ENCODE results near the gene CNNM1.

Gene CNNM1

GRCh38 chr10:99297033-99297432, 32.1 kb upstream of the CNNM1 start:
- no peak for TF ChIP-seq CTCF (IDR thresholded peaks at IDR 0.05; ENCODE audit: insufficient read depth, low read depth, low read length, missing control alignments)
- no peak for DNase-seq (ENCODE audit: low read depth)
- H3K4me3 ChIP-seq (ENCODE audit: low read length), result no peak overlapping the region

- DNase-seq (ENCODE audit: low read depth), result no peak
- no peak overlapping the region for H3K4me3 ChIP-seq (ENCODE audit: low read length)
- TF ChIP-seq CTCF (IDR thresholded peaks at IDR 0.05; ENCODE audit: insufficient read depth, low read depth, low read length, missing control alignments), result no peak
Measured at GRCh38 chr10:99303899-99304861, 25.0 kb upstream of the CNNM1 start.

GRCh38 chr10:99304862-99305229, 24.3 kb upstream of the CNNM1 start:
- no peak overlapping the region for H3K4me3 ChIP-seq (ENCODE audit: low read length)
- no peak for TF ChIP-seq CTCF (IDR thresholded peaks at IDR 0.05; ENCODE audit: insufficient read depth, low read depth, low read length, missing control alignments)
- DNase-seq (ENCODE audit: low read depth), result no peak

GRCh38 chr10:99312501-99312900, 16.7 kb upstream of the CNNM1 start:
- no peak for TF ChIP-seq CTCF (IDR thresholded peaks at IDR 0.05; ENCODE audit: insufficient read depth, low read depth, low read length, missing control alignments)
- H3K4me3 ChIP-seq (ENCODE audit: low read length), result no peak overlapping the region
- DNase-seq (ENCODE audit: low read depth), result peak; percentile 46

GRCh38 chr10:99315853-99316252, 13.3 kb upstream of the CNNM1 start:
- no peak for DNase-seq (ENCODE audit: low read depth)
- no peak overlapping the region for H3K4me3 ChIP-seq (ENCODE audit: low read length)
- no peak for TF ChIP-seq CTCF (IDR thresholded peaks at IDR 0.05; ENCODE audit: insufficient read depth, low read depth, low read length, missing control alignments)

- no peak overlapping the region for H3K4me3 ChIP-seq (ENCODE audit: low read length)
- TF ChIP-seq CTCF (IDR thresholded peaks at IDR 0.05; ENCODE audit: insufficient read depth, low read depth, low read length, missing control alignments), result no peak
- DNase-seq (ENCODE audit: low read depth), result no peak
Measured at GRCh38 chr10:99316374-99316773, 12.8 kb upstream of the CNNM1 start.

GRCh38 chr10:99318048-99318447, 11.1 kb upstream of the CNNM1 start:
- no peak overlapping the region for H3K4me3 ChIP-seq (ENCODE audit: low read length)
- DNase-seq (ENCODE audit: low read depth), result no peak
- TF ChIP-seq CTCF (IDR thresholded peaks at IDR 0.05; ENCODE audit: insufficient read depth, low read depth, low read length, missing control alignments), result no peak

All from epithelial cell of esophagus (primary cell).